ENCODE measurements around the gene PCDHGA4.

- TF ChIP-seq POLR2A (IDR thresholded peaks at IDR 0.05) (no peak), CTCF (IDR thresholded peaks at IDR 0.05 in 8 of 11, conservative IDR thresholded peaks at IDR 0.05 in 3 of 11) (no peak), POLR2AphosphoS5 (IDR thresholded peaks at IDR 0.05) (no peak)
Observed at GRCh38 chr5:141313711-141314110, 41.1 kb upstream of the PCDHGA4 start.

Data from spleen (tissue), 7 donors.